Stimulated activated CD4-positive, alpha-beta T cell treated with anti-CD3 and anti-CD28 coated beads, Interleukin-2, amount 100 ng/mL, for 48 hours (primary cell): ENCODE data around the gene USP34.
"Not testable (repeated sequence)": the region's sequence is repeated elsewhere in the genome, so short reads cannot be mapped to it uniquely, and the experiment has no call there.

Experiments used
- DNase-seq, 2 donors: peaks; one replicate each; pipeline ENCODE4 v3.0.0-alpha.2; 2020

Gene USP34

DNA sequence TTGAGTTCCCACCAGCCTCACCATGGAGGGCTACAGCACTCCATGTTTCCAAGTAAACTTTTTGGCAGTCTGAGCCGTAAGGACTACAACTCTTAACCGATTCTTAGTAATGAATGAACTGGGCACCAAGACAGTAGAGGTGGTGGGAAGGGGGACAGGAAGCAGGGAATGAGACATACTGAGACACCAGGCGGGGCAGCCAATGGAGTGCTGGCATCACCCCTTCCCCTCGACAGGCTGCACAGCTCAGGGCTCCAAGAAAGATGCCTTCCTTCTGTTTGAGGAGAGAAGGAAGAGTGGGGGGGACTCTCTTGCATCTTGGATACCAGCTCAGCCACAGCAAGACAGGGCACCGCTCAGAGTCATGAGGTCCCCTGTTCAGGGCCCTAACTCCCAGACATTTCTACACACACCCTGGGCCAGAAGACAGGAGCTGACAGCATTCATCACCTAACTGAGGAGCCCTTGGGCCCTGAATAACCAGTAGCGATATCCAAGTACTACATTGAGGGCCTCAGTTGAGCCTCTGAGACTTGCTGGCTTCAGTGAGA lies 45.2 kb downstream of the USP34 start:
- DNase-seq, result no peak

DNA sequence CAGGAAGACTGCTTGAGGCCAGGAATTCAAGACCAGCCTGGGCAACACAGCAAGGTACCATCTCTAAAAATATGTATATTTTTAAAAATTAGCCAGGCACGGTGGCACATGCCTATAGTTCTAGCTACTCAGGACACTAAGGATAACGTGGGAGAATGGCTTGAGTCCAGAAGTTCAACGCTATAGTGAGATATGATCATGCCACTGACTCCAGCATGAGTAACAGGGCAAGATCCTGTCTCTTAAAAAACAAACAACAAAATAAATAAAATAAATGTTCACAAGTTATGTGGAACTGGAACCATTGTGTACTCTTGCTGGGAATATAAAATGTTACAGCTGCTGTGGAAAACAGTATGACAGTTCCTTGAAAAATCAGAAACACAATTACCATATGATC lies 47.2 kb downstream of the USP34 start:
- DNase-seq, result no peak

DNA sequence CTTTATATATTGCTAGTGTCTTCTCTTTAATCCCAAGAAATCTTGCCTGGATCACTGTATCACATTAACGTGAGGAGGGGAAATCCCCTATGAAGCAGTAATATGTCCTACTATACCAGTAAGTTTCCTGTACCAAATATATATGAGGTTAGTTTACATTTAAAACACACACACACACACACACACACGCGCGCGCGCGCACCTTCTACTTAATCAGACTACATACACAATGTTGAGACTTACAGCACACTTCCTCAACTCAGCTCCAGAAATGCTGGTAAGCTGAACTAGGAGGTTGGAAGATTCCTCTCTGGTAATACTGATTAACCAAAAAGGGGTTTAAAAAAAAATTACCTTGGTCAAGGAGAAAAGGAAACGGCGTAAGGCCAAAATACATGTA lies 49.3 kb downstream of the USP34 start:
- DNase-seq, result no peak

DNA sequence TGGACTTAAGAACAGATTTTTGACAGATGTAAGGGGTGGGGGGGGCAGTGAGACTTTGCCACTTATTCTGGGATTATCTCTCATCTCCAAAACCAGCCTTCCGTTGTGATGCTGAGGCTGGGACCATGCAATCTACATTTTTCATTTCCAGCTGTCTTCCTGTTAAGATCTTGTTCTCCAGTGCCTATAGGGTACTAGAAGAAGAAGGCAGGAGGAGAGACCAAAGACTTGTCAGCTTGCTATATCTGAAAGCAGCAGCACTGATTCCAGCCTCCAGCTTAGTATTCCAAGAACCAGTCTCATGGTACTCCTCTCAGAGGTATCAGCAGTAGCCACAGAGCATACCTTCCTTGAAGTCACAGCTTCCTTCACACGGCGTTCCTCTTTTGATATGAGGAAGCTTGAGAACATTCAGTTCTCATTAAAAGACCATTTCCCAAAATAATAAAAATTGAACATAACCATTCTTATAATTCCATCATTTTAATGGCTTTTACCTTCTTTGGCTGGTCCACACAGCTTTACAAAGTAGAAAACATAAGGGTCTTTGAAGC lies 49.8 kb downstream of the USP34 start:
- DNase-seq, result no peak

DNA sequence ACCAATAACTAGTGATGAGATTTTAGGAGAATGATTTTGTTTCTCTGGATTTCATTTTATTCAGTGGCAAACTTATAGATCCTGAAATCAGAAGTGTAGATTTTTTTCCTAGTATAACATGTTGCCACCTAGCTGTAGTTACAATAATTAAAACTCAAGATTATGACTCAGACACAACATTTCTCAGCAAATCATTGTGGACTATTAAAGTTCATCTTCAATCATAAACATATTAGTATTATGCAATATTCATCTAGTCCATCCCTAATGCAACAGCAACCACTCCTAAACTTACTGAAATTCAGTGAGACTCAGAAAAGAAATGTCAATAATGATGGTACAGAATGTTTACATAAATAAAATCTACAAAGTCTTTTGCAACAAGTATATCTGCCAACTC lies 51.3 kb downstream of the USP34 start:
- no peak for DNase-seq

DNA sequence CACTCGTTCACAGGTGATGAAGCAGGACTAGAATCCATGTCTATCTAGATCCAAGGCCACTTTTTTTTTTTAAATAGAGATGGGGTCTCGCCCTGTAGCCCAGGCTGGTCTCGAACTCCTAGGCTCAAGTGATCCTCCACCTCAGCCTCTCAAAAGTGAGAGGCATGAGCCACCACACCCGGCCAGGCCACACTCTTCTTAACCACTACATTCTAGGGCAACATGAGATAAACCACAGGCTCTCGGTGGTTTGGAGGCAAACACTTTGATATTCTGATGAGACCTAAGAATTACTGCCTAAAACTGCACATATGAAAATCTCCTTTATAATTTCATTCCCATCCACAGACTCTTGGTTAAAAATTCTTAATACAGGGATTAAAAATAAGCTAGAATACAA lies 51.8 kb downstream of the USP34 start:
- DNase-seq, result no peak

DNA sequence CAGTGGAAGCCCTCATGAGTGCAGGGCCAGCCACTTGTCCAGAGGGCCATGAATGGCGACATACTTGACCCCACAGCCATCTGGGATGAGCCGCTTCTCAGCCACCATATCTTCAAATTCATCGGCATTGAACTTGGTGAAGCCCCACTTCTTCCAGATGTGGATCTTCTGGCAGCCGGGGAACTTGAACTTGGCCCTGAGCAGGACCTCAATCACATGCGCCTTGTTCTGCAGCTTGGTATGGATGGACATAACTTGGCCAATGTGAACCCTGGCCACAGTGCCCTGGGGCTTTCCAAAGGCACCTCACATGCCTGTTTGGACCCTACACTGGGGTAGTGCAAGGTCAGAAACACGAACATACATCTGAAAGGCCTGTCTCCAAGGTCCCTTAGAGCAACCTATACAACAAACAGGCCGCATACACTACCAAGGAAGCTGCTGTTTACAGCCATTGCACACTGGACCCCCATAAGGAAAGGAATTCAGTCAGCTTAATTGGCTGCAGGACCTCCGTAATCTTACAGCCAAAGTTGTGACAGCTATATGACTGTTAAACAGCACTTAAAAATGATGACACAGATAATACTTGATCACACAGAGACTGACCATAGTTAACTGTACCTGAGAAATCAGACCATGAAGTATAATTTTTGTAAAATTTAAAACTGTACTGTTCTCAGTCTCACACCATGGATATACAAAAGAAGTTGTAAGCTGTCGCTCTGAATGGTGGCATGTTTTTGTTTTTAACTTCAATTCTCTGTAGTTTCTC lies 53.8 kb downstream of the USP34 start:
- DNase-seq, result no peak

DNA sequence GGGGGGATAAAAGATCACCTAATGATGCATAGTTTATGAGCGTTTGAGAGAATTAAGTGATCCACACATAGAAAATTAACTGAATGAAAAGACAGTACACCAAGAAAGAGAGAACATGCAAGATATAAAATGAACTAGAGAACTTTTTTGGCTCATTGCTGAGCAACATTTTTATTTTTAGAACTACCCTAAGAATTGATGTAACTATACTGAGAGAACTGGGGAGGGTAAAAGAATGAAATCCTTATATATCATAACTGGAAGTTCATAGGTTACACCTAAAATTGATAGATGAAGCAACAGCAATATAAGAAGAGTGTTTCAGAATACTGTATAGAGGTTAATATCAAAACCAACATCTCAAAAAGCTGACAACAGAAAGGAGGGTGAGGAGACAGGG lies 55.6 kb downstream of the USP34 start:
- DNase-seq, result no peak

DNA sequence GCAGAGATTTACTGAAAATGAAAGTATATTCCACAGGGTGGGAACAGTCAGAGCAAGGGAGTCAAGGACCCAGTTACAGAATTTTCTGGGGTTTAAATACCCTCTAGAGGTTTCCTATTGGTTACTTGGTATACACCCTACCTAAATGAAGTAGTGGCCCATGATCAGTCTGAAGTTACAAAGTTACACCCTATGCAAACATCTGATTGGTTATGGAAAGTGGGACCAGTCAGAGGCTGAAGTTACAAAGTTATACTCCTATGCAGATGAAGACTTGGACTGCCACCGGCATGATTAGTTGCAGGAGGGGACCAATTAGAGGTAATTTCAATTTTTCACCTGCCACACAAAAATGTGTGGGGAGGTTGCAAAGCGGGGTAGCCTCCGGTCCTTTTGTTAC lies 56.2 kb downstream of the USP34 start:
- no peak for DNase-seq

DNA sequence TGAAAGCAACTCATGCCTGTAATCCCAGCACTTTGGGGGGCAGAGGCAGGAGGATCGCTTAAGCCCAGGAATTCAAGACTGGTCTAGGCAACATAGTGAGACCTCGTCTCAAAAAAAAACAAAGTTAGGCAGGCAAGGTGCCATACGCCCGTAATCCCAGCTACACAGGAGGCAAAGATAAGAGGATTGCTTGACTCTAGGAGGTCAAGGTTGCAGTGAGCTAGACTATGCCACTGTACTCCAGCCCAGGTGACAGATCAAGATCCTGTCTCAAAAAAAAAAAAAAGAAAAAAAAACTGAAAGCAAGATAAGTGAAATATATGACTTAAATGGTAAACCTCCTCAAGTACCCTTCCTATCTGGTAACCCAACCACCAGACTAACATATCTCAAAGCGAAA lies 59.8 kb downstream of the USP34 start:
- DNase-seq, result no peak

DNA sequence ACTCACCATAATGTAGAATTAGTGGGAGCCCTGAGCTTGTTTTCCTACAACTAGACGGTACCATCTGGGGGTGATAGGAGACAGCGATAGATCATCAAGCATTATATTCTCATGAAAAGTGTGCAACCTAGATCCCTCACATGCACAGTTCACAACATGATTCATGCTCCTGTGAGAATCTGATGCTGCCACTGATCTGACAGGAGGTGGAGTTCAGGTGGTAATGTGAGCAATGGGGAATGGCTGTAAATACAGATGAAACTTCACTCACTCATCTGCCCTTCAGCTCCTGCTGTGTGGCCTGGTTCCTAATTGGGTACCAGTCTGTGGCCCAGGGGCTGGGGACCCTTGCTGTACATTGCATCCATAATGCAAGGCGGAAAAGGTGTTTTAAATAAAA lies 60.7 kb downstream of the USP34 start:
- no peak for DNase-seq

DNA sequence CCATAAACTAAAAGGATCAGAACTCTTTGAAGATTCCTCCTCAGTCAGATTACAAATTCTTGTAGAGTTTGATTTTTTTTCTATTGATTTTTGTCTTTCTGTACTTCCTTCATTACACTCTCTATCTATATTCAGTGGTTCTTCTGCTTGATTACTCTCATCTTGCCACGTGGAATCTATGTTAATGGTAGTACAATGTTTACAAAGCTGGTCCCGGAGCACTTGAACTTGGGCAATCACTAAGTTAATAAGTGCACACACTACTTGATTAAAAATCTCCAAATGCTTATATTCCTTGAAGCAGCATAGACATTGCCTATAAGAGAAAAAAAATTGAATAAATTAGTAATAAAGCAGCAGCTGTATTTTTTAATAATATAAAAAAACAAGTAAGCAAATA lies 65.1 kb downstream of the USP34 start:
- DNase-seq, result no peak

DNA sequence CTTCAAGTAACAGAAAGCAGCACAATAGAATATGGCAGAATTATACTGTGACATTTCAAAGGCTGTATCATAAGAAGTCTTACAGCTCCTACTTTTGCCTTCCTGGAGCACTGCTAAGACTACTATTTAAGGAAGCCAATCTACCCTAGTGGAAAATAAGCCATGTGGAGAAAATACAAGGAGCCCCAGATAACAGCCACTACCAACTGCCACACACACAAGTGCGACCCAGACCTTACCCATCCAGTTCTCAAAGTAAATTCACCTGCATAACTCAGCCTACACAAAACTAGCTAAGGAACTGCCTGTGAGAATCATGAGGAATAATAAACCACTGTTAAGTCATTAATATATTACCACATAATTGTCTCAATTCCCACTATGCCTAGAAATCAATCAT lies 66.4 kb downstream of the USP34 start:
- DNase-seq, result no peak

DNA sequence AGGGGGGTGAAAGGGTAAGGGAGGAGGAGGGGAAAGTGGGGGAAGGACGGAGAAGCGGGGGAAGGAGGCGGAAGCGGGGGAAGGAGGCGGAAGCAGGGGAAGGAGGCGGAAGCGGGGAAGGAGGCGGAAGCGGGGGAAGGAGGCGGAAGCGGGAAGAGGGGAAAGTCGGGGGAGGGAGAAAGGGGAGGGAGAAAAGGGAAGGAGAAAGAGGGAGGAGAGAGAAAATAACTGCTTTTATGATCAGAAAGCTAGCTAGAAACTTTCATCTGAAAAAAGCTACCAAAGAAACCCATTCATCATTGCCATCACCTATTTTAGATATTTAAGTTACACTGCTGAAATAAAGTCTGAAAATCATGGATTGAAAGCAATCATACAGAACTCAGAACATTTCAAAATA lies 72.5 kb downstream of the USP34 start:
- no peak for DNase-seq

DNA sequence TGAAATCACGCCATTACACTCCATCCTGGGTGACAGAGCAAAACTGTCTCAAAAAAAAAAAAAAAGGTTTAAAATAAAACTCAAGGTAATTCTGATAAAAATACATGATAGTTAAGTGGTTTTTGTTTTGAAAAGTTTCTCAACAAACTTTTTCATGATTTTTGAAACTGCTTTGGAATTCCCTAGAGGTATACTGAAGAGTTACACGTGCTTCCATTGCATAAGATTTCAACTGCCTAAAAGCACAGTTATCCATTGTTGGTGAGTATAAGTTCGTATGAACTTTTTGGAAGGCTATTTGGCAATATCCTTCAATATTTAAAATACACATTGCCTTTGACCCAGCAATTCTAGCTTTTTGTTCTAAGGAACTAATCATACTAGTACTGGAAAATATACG lies 74.9 kb downstream of the USP34 start:
- no peak for DNase-seq

DNA sequence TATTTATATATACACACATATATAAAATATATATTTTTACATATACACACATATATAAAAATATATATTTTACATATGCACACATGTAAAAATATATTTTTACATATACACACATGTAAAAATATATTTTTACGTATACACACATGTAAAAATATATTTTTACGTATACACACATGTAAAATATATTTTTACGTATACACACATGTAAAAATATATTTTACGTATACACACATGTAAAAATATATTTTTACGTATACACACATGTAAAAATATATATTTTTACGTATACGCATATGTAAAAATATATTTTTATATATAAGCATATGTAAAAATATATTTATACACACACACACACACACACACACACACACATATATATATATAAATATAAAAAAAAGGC lies 83.3 kb downstream of the USP34 start:
- DNase-seq, result not testable (repeated sequence)

DNA sequence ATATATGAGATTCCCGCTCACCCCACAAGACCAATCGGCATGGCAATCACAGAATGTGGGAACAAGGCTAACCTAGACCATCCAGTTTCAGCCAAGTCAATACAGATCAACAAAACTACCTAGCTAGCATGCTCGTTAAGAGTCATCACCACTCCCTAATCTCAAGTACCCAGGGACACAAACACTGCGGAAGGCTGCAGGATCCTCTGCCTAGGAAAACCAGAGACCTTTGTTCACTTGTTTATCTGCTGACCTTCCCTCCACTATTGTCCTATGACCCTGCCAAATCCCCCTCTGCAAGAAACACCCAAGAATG lies 90.0 kb downstream of the USP34 start:
- not testable (repeated sequence) for DNase-seq

DNA sequence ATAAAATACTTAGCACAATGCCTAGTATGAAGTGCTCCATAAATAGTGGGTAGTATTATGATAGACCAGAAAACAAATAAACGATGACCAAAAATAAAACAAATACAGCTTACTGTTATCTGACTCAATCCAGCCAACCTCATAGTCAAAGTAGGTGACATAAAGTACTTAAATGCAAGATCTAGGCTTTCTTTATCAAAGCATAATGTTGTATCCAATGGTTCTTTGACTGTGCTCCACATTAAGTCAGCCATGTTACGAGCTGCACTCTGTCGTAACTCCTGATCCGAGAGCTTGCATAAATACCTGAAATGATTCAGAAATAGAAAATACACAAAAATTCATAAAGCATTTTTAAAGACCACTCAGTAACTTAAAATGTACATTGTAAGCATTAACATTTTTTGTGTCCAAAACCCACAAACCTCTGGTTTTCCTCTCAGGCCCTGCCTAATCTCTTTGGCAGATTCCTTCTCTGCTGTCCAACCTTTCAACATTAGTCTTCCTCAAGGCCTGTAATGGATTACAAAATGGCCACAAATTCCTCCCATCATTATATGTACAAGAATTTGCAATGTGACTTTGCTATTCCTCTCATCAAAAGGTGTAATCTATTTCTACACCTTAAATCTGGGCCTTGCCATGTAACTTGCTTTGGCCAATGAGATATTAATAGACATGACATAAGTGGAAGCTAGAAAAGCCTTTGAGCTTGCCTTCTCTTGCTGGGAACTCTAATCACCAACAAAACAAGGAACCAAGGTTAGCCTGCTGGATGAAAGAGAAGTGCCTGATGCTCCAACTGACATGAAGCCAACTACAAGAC lies 90.6 kb downstream of the USP34 start:
- DNase-seq, result no peak

DNA sequence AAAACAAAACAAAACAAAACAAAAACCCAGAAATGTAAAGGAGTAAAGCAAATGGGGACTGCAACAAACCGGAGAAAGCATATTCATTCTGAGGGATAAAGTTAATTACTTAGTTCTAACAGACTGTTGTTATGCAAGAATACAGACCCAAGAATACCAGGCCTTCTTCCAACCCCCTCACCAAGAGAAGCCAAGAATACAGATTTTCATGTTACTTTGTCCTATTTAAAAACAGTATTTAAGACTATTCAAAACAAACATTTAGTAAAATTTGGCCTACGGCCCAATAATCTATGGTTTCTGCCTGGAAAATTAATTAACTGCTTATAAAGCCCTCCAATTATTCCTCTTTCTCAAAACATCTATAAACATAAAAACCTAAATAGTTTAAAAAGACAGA lies 91.4 kb downstream of the USP34 start:
- DNase-seq, result no peak

DNA sequence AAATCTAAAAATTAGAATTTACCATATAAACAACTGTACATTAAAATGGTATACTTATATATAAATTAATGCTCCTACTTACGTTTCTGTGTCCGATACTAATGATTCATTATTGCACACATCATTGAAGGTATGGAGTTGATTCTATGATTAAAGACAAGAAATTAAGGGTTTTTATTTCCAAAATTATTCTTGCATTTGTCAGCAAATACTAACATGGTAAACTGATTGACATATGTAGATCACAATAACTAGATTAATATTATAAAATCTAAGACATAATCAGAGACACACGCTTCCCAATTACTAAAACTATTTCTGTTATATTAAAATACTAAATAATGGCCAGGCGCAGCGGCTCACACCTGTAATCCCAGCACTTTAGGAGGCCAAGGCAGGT lies 92.6 kb downstream of the USP34 start:
- no peak for DNase-seq

DNA sequence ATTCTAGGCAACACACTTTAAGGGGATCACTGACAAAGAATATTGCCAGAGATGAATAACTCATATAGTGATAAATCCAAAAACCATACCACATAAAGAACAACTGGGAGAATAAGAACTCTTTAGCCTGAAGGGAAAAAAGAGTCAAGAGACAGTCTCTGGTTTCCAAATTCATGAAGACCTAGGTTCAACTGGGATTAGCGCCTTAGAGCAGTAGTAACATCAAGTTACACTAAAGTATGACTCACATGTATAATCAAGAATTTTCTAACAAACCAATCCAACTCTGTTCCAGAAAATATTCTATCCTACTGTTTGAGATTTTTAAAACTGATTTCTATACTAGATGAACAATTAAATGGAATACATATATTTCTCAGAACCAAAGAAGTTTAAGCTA lies 93.8 kb downstream of the USP34 start:
- DNase-seq, result no peak

DNA sequence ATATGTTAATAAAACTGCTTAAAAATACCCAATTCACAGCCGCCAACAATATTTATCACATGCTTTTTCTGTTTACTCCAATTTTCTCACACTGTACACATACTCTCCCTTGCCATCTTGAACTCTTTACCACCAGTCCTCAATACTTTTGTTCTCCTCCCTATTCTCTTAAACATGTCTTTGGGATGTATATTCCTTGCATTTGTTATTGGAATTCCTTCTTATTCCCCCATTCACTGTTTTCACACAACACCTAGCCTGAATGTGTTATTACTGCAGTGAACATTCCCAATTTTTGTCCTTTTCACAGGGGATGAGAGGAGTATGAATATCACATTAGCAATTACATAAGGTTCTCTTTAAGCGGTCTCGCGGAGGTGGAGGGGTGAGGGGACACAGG lies 94.7 kb downstream of the USP34 start:
- DNase-seq, result no peak

DNA sequence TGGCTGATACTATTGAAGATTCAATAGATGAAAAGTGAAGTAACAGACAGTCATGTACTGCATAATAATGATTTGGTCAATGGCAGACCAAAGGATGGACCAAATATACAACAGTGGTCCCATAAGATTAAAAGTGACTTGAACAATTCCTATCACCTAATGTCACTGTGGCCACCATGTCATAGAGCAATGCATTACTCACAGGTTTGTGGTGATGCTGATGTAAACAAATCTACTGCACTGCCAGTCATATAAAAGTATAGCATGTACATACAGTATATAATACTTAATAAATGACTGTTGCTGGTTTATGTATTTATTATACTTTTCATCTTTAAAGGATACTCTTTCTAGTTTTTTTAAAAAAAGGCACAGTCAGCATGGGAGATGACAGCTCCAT lies 99.9 kb downstream of the USP34 start:
- no peak for DNase-seq
